Fibroblast of pulmonary artery (primary cell): Measurements from ENCODE around the gene RBM19.

ENCODE experiments used
- DNase-seq: peaks from one replicate; pipeline ENCODE4 v3.0.0-alpha.2; 2010; ENCODE audit warnings: low read depth
- H3K4me3 ChIP-seq: replicated peaks from 2 replicates; pipeline ENCODE4 v1.5.1; 2011; ENCODE audit warnings: low read depth, mild to moderate bottlenecking, control low read depth, low read length, moderate library complexity
- TF ChIP-seq, protein P1 (sequence below): IDR thresholded peaks from 2 replicates; pipeline ENCODE4 v1.5.1; 2011; ENCODE audit warnings: mild to moderate bottlenecking, control low read depth, low read length, inconsistent platforms; ENCODE audit errors: missing control alignments

Gene RBM19

DNA sequence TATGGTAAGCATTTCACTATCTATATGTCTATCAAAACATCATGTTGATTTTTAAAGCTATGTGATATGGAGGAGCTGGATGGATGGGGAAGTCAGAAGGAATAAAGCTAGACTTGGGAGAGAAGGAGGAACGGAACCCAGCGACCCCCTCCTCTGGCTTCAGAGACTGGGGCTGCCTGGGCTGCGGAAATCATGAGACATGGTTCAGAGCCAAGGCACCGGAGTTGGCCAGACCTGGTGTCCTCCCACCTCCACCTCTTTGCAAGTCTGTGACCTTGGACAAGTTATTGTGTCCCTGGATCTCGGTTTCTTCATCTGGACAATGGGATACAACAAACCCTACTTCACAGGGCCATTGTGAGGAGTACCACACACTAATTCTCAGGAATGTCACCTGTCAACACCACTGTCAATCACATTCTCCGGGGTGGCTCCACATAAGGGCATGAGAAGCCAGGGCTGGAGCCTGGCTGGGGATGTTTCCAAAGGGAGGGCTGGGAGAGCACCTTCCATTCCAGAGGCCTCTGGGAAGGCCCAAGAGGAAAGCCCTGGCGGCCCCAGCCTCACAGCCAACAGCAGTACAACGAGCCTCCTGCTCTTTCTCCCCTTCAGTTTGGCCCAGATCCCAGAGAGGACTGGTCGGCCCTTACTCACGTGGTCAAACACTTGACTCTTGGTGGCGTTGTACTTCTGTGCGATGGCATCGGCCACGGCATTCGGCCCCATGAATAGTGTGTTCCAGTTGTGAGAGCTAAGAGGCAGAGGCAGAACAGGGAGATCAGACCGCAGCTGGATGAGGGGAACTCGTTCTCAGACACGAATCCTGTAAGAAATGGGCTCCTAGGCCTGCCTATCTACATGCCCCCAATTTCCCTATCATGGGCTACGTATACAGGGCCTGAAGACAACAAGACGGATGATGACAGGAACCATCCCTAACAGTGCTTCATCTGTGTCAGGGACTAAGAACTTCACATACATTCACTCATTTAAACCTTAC lies 20.7 kb downstream of the RBM19 start:
- TF ChIP-seq, protein P1, sequence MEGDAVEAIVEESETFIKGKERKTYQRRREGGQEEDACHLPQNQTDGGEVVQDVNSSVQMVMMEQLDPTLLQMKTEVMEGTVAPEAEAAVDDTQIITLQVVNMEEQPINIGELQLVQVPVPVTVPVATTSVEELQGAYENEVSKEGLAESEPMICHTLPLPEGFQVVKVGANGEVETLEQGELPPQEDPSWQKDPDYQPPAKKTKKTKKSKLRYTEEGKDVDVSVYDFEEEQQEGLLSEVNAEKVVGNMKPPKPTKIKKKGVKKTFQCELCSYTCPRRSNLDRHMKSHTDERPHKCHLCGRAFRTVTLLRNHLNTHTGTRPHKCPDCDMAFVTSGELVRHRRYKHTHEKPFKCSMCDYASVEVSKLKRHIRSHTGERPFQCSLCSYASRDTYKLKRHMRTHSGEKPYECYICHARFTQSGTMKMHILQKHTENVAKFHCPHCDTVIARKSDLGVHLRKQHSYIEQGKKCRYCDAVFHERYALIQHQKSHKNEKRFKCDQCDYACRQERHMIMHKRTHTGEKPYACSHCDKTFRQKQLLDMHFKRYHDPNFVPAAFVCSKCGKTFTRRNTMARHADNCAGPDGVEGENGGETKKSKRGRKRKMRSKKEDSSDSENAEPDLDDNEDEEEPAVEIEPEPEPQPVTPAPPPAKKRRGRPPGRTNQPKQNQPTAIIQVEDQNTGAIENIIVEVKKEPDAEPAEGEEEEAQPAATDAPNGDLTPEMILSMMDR: no peak
- no peak for DNase-seq

DNA sequence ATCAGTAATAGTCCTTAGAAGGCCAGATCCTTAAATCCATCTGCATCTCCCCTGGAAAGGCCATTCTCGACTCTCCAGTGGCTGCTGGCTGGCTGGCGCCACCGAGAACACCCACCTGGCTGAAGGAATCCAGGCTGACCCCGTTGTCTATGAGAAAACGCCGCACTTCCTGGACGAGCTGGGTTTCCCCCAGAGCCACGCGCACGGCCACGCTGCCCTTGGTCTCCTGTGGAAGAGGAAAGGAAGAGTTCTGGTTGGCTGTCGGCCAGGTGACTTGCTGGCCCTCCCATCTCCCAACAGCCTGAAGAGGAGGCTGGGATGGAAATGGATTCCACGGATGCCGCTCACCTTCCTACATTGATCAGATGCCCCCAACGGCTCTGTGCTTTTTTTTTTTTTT lies 23.9 kb downstream of the RBM19 start:
- TF ChIP-seq, protein P1: no peak
- DNase-seq: no peak
- H3K4me3 ChIP-seq: no peak overlapping the region

More for the DNA sequence above, 20.7 kb downstream of the RBM19 start:
- H3K4me3 ChIP-seq: no peak overlapping the region

- TF ChIP-seq, protein P1: no peak
- DNase-seq: no peak
- H3K4me3 ChIP-seq: no peak overlapping the region
These were observed 25.0 kb downstream of the RBM19 start for GRCh38 chr12:113941208-113941486.

DNA sequence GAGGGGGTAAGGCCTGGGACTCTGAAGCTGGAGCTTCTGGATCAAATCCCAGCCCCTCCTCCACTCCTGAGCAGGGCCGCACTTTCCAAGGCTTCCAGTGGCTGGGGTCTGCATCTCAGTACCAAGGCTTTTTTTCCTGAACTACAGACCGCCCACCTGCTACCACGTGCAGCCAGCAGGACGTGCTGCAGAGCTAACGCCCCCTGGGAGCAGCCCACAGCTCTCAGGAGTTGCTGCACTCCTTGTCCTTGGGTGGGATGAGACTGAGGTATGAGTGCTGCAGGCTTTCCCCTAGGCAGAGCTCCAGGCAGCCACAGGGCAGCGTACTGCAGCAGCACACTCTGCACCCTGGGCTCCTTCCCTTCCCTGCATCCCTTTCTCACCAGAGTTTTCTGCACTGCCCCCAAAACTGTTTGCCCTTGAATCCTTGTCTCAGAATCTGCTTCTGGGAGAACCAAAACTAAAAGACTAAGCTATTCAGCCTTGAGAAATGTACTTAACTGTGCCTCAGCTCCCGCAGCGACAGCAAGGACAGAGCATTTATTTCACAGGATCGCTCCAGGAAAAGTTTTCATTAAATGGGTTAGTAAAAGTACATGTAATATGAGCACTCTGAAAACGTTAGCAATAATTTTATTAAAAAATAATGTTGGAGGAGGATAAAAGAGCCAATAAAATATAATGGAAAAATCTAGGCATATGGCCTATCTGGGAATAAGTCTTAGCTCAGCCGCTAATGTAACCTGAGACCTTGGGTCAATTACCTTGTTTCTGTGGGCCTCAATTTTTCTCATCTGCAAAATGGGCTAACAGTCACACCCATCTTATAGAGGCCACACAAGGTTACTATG lies 25.5 kb downstream of the RBM19 start:
- no peak for DNase-seq
- no peak overlapping the region for H3K4me3 ChIP-seq
- TF ChIP-seq, protein P1: no peak

GRCh38 chr12:113939867-113940266 lies 26.3 kb downstream of the RBM19 start:
- no peak for DNase-seq
- H3K4me3 ChIP-seq: no peak overlapping the region
- TF ChIP-seq, protein P1: no peak

DNA sequence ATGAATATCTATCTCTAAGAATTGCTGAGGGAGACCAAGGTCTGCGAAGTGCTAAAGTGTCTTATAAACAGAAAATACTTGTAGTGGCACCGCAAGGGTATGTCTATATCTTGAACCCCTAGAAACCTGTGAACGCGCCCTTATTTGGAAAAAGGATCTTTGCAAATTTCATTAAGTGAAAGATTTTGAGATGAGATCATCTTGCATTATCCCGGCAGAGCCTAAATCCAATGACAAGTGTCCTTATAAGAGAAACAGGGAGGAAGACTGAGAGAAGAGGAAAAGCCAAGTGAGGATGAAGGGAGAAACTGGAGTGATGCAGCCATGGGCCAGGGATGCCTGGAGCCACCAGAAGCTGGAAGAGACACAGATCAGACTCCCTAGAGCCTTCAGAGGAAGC lies 27.7 kb downstream of the RBM19 start:
- no peak overlapping the region for H3K4me3 ChIP-seq
- DNase-seq: no peak
- TF ChIP-seq, protein P1: no peak
